Erythroblast (primary cell): Measurements from ENCODE around the gene SQOR.

Experiments used
- GATA1 ChIP-seq: IDR thresholded peaks from 2 replicates; pipeline ENCODE4 v1.6.1; 2011; ENCODE audit warnings: low read depth, mild to moderate bottlenecking, control low read depth, low read length, moderate library complexity
- POLR2A ChIP-seq: IDR thresholded peaks from 2 replicates; pipeline ENCODE4 v1.6.1; 2011; ENCODE audit warnings: mild to moderate bottlenecking, low read length

DNA sequence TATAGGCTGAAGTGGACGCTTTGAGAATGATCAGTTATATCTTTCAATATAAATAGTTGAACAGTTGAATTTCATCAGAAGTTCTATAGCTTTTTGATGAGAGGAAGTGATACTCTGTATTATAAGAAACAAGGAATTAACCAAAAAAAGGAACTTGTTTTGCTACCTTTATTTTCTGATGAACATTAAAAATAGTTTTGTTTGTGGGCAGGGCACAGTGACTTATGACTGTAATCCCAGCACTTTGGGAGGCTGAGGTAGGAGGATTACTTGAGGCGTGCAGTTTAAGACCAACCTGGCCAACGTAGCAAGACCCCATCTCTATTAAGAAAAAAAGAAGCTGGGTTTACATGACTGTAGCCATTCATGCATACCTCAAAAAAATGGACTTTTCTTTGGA lies 30.9 kb upstream of the SQOR start:
- TF ChIP-seq POLR2A (no peak), GATA1 (no peak)
